Skin of body (tissue), 2 donors: ENCODE data around the gene POLR2E. TPM values are rescaled to one million over a fixed set of nuclear protein-coding genes. Genes with fewer than 3 reads are reported as not detected.

Experiments used
- DNase-seq: peaks from one replicate; lab custom pipeline; 2025; lab: John Stamatoyannopoulos, UW
- total RNA-seq: library from RNA; depleted of rRNA; stranded (reverse); fragments of >200 nt; gene quantifications from one replicate; pipeline ENCODE4 v1.2.3, GENCODE V29; 2014

Gene POLR2E
- total RNA-seq, 1 donor from 2014 or later, result 47.1 TPM

- DNase-seq, result no peak
Observed at GRCh38 chr19:1082165-1082927, 12.8 kb downstream of the POLR2E start.

DNA sequence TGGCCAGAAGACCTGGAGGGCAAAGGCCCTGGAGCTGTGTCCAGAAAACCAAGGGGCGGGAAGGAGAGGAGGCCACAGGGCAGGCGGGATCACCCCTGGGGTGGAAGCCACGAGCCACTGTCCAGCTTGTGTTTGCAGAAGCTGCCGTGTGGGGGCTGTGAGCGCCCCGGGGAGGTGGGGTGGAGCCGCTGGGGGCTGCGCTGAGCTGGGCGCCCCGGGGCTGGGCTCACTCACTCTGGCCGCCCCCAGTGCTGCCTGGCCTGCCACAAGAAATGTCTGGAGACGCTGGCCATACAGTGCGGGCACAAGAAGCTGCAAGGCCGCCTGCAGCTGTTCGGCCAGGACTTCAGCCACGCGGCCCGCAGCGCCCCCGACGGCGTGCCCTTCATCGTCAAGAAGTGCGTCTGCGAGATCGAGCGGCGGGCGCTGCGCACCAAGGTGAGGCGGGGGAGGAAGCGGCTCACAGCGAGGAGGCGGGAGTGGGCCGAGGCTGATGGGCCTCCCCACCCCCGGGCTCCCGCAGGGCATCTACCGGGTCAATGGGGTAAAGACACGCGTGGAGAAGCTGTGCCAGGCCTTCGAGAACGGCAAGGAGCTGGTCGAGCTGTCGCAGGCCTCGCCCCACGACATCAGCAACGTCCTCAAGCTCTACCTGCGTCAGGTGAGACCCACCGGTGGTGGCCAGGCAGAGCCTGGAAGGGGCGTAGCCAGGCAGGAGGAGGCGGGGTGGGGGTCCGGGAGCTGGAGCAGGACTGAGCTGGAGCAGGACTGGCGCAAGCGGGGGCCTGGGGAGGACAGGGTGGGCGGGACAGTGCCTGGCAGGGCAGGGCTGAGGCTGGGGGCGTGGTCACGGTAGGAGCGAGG is 13.6 kb downstream of the POLR2E start:
- no peak for DNase-seq

GRCh38 chr19:1080360-1081161 is 14.6 kb downstream of the POLR2E start:
- no peak for DNase-seq

DNA sequence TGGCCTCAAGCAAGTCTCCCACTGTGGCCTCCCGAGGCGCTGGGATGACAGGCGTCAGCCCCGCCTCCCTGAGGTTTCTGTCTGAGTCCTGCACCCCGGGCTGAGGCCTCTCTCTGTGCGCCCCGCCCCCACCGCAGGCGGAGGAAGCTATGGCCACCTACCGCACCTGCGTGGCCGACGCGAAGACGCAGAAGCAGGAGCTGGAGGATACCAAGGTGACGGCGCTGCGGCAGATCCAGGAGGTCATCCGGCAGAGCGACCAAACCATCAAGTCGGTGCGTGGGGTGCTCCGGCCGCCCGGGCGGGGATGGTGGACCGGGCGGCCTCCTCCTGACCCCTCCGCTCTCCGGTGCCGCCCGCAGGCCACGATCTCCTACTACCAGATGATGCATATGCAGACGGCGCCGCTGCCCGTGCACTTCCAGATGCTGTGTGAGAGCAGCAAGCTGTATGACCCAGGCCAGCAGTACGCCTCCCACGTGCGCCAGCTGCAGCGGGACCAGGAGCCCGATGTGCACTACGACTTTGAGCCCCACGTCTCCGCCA is 15.5 kb downstream of the POLR2E start:
- DNase-seq, result no peak

DNA sequence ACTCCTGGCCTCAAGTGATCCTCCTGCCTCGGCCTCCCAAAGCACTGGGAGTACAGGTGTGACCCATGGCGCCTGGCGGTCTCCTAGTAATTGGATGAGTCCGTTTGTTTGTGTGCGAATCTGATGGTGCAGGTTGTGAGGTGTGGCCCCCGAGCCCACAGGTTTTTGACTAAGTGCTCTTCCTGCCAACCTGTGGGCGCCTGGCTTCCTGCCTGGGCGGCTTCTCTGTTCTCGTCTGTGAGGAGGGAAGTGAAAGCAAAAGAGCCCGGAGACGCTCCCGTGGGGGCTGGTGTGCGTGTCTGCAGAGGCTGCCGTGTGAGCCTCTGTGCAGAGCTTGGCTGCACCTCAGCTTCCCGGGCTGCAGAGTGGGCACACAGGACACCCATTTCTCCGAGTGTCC is 18.2 kb downstream of the POLR2E start:
- no peak for DNase-seq

GRCh38 chr19:1076046-1076386 is 19.2 kb downstream of the POLR2E start:
- DNase-seq, result no peak

- DNase-seq, result no peak
Observed at GRCh38 chr19:1074544-1075283, 20.5 kb downstream of the POLR2E start.

- no peak for DNase-seq
Observed at GRCh38 chr19:1073956-1074517, 21.1 kb downstream of the POLR2E start.

GRCh38 chr19:1073063-1073955 is 21.9 kb downstream of the POLR2E start:
- DNase-seq, result no peak

- no peak for DNase-seq
Observed at GRCh38 chr19:1072371-1073015, 22.7 kb downstream of the POLR2E start.

GRCh38 chr19:1070931-1071791 is 24.0 kb downstream of the POLR2E start:
- no peak for DNase-seq

DNA sequence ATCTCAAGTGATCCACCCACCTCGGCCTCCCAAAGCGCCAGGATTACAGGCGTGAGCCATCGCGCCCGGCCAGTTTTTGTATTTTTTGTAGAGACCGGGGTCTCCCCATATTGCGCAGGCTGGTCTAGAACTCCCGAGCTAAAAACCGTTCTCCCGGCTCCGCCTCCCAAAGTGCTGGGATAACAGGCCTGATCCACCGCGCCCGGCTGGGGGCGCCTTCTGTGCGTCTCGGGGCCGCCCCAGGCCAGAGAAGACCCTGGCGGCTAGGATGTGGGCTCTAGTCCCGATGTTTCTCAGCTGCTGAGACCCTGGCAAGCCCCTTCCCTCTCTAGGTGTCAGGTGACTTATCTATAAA is 24.6 kb downstream of the POLR2E start:
- no peak for DNase-seq

GRCh38 chr19:1069009-1069779 is 26.0 kb downstream of the POLR2E start:
- no peak for DNase-seq

DNA sequence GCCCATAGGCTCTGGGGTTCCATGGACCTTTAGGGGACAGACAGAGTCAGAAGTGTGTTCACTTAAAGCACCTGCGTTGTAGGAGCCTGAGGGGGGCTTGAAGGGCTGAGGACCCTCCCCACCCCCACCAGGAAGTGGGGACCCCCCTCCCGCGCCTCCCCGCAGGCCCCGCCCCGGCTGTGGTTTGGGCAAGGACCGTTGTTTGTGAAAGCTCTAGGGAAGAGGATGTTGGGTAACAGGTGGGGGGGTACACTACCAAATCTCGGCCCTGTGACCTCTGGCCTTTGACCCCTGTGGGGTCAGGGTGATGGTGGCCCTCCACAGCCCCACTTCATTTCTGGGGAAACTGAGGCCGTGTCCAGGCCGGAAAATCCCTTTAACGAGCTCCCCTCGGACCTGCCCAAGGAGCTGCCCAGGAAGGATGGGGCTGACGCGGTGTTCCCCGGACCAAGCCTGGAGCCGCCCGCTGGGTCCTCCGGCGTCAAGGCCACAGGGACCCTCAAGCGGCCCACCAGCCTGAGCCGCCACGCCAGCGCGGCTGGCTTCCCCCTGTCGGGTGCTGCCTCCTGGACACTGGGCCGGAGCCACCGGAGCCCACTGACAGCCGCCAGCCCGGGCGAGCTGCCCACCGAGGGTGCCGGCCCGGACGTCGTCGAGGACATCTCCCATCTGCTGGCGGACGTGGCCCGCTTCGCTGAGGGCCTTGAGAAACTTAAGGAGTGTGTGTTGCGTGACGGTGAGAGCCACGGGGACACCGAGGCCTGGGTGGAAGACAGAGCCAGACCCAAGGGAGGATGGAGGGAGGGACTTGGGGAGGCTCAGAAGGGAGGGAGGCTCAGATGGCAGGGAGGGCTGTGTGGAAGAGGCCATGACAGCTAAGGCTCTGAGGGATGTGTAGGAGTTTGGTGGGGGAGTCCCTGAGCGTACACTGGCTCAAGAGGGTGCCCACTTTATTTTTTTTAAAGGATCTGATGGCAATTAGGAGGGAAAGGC is 26.9 kb downstream of the POLR2E start:
- DNase-seq, result no peak

GRCh38 chr19:1067341-1067957 is 27.7 kb downstream of the POLR2E start:
- no peak for DNase-seq
